Naive thymus-derived CD4-positive, alpha-beta T cell (primary cell): Measurements from ENCODE around the gene JTB. TPM values are rescaled to one million over a fixed set of nuclear protein-coding genes. Genes with fewer than 3 reads are reported as not detected.

ENCODE experiments used
- ATAC-seq: fragments of 150-1000 bp; cut with Tn5 transposase; 2 replicates; pipeline ENCODE4 v1.10.0; 2021; ENCODE audit warnings: mild to moderate bottlenecking, moderate library complexity
- CTCF ChIA-PET: fragments of 350-600 bp; sonication (Branson Sonifier 250); formaldehyde crosslinking; loops from one replicate; lab custom pipeline; 2021; ENCODE audit warnings: antibody characterized with exemption; lab: Charles Lee
- POLR2A ChIA-PET: fragments of 350-600 bp; sonication (Branson Sonifier 250); formaldehyde crosslinking; loops from one replicate; lab custom pipeline; 2021; ENCODE audit warnings: antibody characterized with exemption, inconsistent platforms; lab: Charles Lee
- DNase-seq, 9 donors: peaks; one replicate each; pipeline versions ENCODE4 v3.0.0 to v3.0.0-alpha.2; 2020 to 2022; ENCODE audit warnings: mixed read lengths in 1 of 9
- H3K27ac ChIP-seq: one replicate; pipeline ENCODE4 v1.7.0; 2013; ENCODE audit warnings: mild to moderate bottlenecking, low read depth, low read length, moderate library complexity
- H3K27me3 ChIP-seq, 2 donors: one replicate each; pipeline ENCODE4 v1.7.0; 2013; ENCODE audit warnings: low read length in 2 of 2, mild to moderate bottlenecking in 2 of 2, moderate library complexity in 2 of 2; ENCODE audit not compliant: control insufficient read depth in 2 of 2, insufficient read depth in 2 of 2
- H3K36me3 ChIP-seq, 3 experiments: 1 replicate in 2 of 3; 2 replicates in 1 of 3; pipeline ENCODE4 v1.7.0; 2013; ENCODE audit warnings: low read length in 3 of 3, mild to moderate bottlenecking in 3 of 3, moderate library complexity in 1 of 3; ENCODE audit not compliant: insufficient read depth in 3 of 3, control insufficient read depth in 2 of 3
- H3K4me1 ChIP-seq, 2 donors: one replicate each; pipeline ENCODE4 v1.7.0; 2013; ENCODE audit warnings: low read length in 2 of 2, mild to moderate bottlenecking in 2 of 2, moderate library complexity in 1 of 2; ENCODE audit not compliant: control insufficient read depth in 2 of 2, insufficient read depth in 2 of 2
- H3K4me3 ChIP-seq: 2 replicates; pipeline ENCODE4 v1.7.0; 2013; ENCODE audit warnings: mild to moderate bottlenecking, low read length
- H3K9me3 ChIP-seq, 3 experiments: 1 replicate in 2 of 3; 2 replicates in 1 of 3; pipeline ENCODE4 v1.7.0; 2013; ENCODE audit warnings: low read length in 3 of 3; ENCODE audit not compliant: control insufficient read depth in 2 of 3
- H3K27ac Mint-ChIP-seq, 9 donors: one replicate each; pipeline ENCODE4 v1.8.0; 2020 to 2022; ENCODE audit warnings: mixed read lengths in 9 of 9, mild to moderate bottlenecking in 8 of 9, moderate library complexity in 5 of 9, inconsistent platforms in 2 of 9
- H3K27me3 Mint-ChIP-seq, 5 donors: one replicate each; pipeline ENCODE4 v1.8.0; 2021 to 2022; ENCODE audit warnings: mixed read lengths in 5 of 5, mild to moderate bottlenecking in 1 of 5
- H3K36me3 Mint-ChIP-seq, 5 donors: one replicate each; pipeline ENCODE4 v1.8.0; 2020 to 2022; ENCODE audit warnings: mixed read lengths in 5 of 5, mild to moderate bottlenecking in 3 of 5, inconsistent platforms in 1 of 5
- H3K4me1 Mint-ChIP-seq, 7 donors: one replicate each; pipeline ENCODE4 v1.8.0; 2020 to 2022; ENCODE audit warnings: mixed read lengths in 7 of 7, mild to moderate bottlenecking in 3 of 7, inconsistent platforms in 1 of 7
- H3K4me3 Mint-ChIP-seq, 10 donors: one replicate each; pipeline ENCODE4 v1.8.0; 2020 to 2022; ENCODE audit warnings: mild to moderate bottlenecking in 10 of 10, mixed read lengths in 10 of 10, moderate library complexity in 6 of 10, inconsistent platforms in 2 of 10
- H3K9me3 Mint-ChIP-seq, 11 donors: one replicate each; pipeline ENCODE4 v1.8.0; 2020 to 2022; ENCODE audit warnings: mixed read lengths in 11 of 11, mild to moderate bottlenecking in 4 of 11, inconsistent platforms in 1 of 11, moderate library complexity in 1 of 11
- intact Hi-C, 2 donors: fragments of 100-400 bp; cut with micrococcal nuclease; formaldehyde crosslinking; loops; one replicate each; pipeline ENCODE4 v1.15.1; 2023
- polyA plus RNA-seq, 2 donors: library from polyadenylated mRNA; unstranded; fragments of 300-500 nt; fragmentation: Illumina TruSeq; gene quantifications; one replicate each; pipeline ENCODE4 v1.2.3, GENCODE V29; 2021
- total RNA-seq, 6 experiments: library from RNA in 5 of 6; stranded (reverse) in 5 of 6; gene quantifications; 1 replicate in 5 of 6; 2 replicates in 1 of 6; pipeline ENCODE4 v1.2.3 and lab custom pipeline; 2021 to 2026

The JTB gene
- total and polyA plus RNA-seq, 7 experiments from 2014 or later, result 78.4 to 319 (median 107) TPM

DNA sequence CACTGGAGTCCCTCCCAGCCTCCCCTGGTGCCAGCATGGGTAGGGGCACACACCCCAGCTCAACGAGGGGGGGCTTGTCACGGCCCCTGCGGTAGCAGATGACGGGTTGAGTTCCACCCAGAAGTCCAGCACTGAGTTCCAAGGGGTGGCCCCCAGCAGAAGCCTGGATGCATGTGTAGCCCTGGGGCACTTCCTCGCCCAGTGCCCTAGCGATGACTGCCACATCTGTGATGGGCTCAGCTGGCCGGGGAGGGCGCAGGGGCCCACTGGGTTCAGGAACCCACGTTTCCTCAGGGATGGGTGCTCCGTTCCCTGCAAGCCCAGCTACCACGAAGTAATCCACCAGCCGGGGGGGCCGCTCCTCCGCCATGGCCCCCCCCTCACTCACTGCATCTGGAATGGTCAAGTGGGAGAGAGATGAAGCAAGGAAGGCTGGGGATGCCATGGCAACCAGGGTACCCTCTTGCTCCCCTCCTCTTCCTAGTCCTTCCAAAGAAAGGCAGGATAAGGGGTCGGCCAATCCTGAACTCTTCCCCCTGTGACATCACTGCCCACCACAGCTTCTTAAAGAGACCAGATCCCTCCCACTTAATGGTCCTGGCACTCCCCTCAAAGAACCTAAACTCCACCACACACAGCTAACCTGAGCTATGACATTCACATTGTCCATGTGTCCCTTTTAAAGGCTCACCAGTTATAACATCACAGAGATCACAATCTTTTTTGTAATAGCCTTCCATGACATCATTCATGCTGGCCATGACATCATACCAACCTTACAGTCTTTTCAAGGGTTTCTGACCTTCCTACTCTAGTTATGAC lies 33.3 kb downstream of the JTB start:
- CTCF ChIA-PET, result interaction anchor here (0.9 to 3.6 kb wide), 7 partner anchors 12 to 45 kb away, joined by 3 to 36 read pairs (median 5); partner anchors contain the start of genes CREB3L4, CRTC2, JTB and RAB13
- Histone ChIP-seq H3K36me3 (peaks cover 6 to 69% (median 19%) of the 10 kb centered on the region in 3 experiments), H3K9me3 (no peaks in the 10 kb centered on the region), H3K27me3 (no peaks in the 10 kb centered on the region), H3K4me3 (peak overlapping the region; percentile 94), H3K27ac (peak overlapping the region; percentile 89), H3K4me1 (peaks cover 23 to 25% of the 10 kb centered on the region in 2 donors)
- POLR2A ChIA-PET, result interaction anchor here (0.6 to 7.3 kb wide), 21 partner anchors 9 to 1961 kb away, joined by 3 to 159 read pairs (median 6); partner anchors contain the start of genes CREB3L4, CRTC2, GATAD2B and JTB
- Mint-ChIP-seq H3K4me3 (peak overlapping the region; percentile 93 to 99 (median 96)), H3K4me1 (peaks cover 20 to 52% (median 41%) of the 10 kb centered on the region in 7 donors), H3K9me3 (peaks cover 0 to 6% (median 0%) of the 10 kb centered on the region in 11 donors), H3K36me3 (peaks cover 7 to 38% (median 10%) of the 10 kb centered on the region in 5 donors), H3K27me3 (no peaks in the 10 kb centered on the region), H3K27ac (peak overlapping the region; percentile 90 to 98 (median 96))
- intact Hi-C loops, result no loop called here
- peak in 1 of 9 donors; percentile 35 for DNase-seq
- ATAC-seq, result no peak

DNA sequence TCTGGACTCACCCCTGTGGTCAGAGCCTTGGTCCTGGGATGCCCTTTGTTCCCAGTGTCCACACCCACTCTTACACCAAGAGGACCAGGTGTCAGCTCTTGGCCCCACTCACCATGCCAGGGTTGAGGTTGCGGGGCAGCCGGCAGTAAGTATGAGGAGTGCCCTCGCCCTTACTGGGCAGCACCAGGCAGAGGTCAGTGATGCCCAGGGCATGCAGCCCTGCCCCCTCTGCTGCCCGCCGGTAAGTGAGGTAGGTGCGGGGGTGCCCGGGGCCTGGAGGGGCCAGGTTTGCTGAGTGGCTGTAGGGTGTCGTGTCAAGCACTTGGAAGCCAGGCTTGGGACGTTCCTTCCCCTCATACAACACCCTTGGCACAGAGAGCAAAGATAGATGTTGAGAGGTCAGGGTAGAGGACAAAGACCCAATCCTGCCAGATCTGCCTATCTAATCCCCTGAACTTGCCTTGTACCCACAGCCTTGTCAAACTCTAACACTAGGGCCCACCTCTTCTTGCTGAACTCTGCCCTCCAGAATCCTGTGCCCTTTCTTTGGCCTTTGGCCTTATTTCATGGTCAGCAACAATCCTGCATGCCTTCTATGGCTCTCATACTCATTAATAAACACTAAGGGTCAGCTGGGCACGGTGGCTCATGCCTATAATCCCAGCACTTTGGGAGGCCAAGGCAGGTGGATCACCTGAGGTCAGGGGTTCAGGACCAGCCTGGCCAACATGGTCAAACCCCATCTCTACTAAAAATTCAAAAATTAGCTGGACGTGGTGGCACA lies 34.5 kb downstream of the JTB start:
- peaks cover 23 to 25% of the 10 kb centered on the region in 2 donors for H3K4me1 ChIP-seq
- ATAC-seq (no peak), DNase-seq (no peak)
- H3K4me3 Mint-ChIP-seq, result peak overlapping the region in 8 of 10 donors; percentile 14 to 93 (median 25)
- H3K36me3 Mint-ChIP-seq, result peaks cover 8 to 37% (median 10%) of the 10 kb centered on the region in 5 donors
- H3K36me3 ChIP-seq, result peaks cover 7 to 63% (median 9%) of the 10 kb centered on the region in 3 experiments
- peaks cover 20 to 52% (median 41%) of the 10 kb centered on the region in 7 donors for H3K4me1 Mint-ChIP-seq
- peak overlapping the region in 8 of 9 donors; percentile 43 to 97 (median 77) for H3K27ac Mint-ChIP-seq
- intact Hi-C loops, result no loop called here
- no peaks in the 10 kb centered on the region for H3K27me3 ChIP-seq
- ChIA-PET CTCF (interaction anchor here (2.4 kb wide), 1 partner anchor 44 kb away, joined by 13 read pairs; the partner anchor contains the start of gene RAB13), POLR2A (interaction anchor here (0.6 to 7.3 kb wide), 9 partner anchors 10 to 51 kb away, joined by 3 to 159 read pairs (median 6); partner anchors contain the start of genes CREB3L4, CRTC2, GATAD2B and RPS27)
- H3K9me3 ChIP-seq, result no peaks in the 10 kb centered on the region
- peak overlapping the region; percentile 42 for H3K27ac ChIP-seq
- peaks cover 0 to 6% (median 0%) of the 10 kb centered on the region in 11 donors for H3K9me3 Mint-ChIP-seq
- H3K4me3 ChIP-seq, result no peak overlapping the region
- no peaks in the 10 kb centered on the region for H3K27me3 Mint-ChIP-seq

DNA sequence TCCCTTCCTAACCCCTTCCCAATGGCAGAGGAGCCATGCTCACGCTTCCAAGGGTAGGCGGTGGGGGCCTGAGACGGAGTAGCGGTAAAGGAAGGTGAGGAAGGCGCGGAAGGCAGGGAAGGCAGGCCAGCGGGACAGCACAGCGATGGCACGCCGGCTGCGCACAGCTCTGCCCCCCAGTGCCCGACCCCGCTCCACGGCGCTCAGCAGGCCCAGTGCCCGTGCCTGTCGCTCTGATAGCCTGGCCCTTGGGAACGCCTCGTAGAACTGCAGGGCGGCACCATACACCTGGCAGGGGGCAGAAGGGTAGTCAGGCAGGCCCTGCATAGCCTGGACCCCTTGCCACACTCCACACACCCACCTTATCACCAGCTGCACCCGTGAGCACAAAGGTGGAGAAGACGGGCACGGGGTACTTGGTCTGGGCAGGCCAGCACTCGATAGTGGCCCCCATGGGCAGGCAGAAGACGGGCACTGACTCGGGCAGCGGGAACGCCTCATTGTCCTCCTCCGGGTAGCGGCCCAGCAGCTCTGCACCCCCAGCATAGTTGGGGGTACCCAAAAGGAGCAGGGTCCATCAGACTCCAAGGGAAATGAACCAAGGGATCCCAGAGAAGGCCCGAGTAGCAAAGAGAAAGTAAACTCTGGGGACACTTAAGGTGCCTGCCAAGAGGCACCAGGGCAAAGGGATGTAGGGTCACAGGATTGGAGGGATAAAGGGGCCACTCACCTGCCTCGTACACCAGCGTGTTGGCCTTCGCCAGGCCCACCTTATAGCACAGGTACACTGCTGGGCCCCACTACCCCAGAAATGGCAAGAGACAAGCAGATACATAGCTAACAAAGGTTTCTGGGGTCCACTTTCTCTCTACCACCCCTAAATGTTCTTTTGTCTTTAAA lies 35.4 kb downstream of the JTB start:
- peaks cover 16 to 65% (median 16%) of the 10 kb centered on the region in 3 experiments for H3K36me3 ChIP-seq
- no peak overlapping the region for H3K4me3 ChIP-seq
- ChIA-PET CTCF (no interaction called here), POLR2A (interaction anchor here (0.7 to 7.3 kb wide), 4 partner anchors 16 to 48 kb away, joined by 3 to 159 read pairs (median 4); partner anchors contain the start of genes CRTC2, GATAD2B and SLC39A1)
- peaks cover 20 to 52% (median 42%) of the 10 kb centered on the region in 7 donors for H3K4me1 Mint-ChIP-seq
- H3K27me3 Mint-ChIP-seq, result no peaks in the 10 kb centered on the region
- no peaks in the 10 kb centered on the region for H3K9me3 ChIP-seq
- ATAC-seq (no peak), DNase-seq (no peak)
- H3K27me3 ChIP-seq, result no peaks in the 10 kb centered on the region
- H3K27ac Mint-ChIP-seq, result peak overlapping the region in 4 of 9 donors; percentile 56 to 82 (median 72)
- peaks cover 23 to 25% of the 10 kb centered on the region in 2 donors for H3K4me1 ChIP-seq
- peaks cover 0 to 6% (median 0%) of the 10 kb centered on the region in 11 donors for H3K9me3 Mint-ChIP-seq
- H3K27ac ChIP-seq, result peak overlapping the region; percentile 42
- intact Hi-C loops, result no loop called here
- peaks cover 8 to 44% (median 11%) of the 10 kb centered on the region in 5 donors for H3K36me3 Mint-ChIP-seq
- H3K4me3 Mint-ChIP-seq, result peak overlapping the region in 2 of 10 donors; percentile 57 to 58

DNA sequence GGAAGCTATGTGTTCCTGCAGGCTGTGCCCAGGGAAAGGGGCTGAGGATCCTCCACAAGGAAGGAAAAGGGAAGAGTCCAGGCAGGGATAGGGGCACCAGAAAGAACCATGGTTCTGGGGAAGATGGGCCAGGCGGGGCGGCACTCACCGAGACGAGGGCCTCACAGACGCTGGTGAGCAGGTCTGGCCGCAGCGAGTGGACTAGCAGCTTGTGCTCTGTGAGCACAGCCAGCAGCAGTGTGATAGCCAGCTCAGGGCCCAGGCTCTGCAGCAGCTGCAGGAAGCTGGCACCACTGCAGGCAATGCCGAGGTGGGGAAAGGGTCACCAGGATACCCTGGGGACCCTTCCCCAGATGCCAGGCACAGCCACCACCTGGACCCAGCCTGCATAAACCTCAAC lies 36.7 kb downstream of the JTB start:
- no peak overlapping the region for H3K27ac ChIP-seq
- H3K4me1 Mint-ChIP-seq, result peaks cover 20 to 52% (median 42%) of the 10 kb centered on the region in 7 donors
- peaks cover 0 to 6% (median 0%) of the 10 kb centered on the region in 11 donors for H3K9me3 Mint-ChIP-seq
- H3K4me3 ChIP-seq, result no peak overlapping the region
- intact Hi-C loops, result no loop called here
- ChIA-PET POLR2A (interaction anchor here (0.6 to 7.3 kb wide), 4 partner anchors 18 to 40 kb away, joined by 3 to 159 read pairs (median 4); partner anchors contain the start of genes CRTC2, GATAD2B and SLC39A1), CTCF (interaction anchor here (0.6 to 1.6 kb wide), 3 partner anchors 23 to 208 kb away, joined by 3 to 7 read pairs (median 3); partner anchors contain the start of genes RAB13 and SLC39A1)
- peak overlapping the region in 1 of 10 donors; percentile 12 for H3K4me3 Mint-ChIP-seq
- ATAC-seq, result no peak
- peak overlapping the region in 6 of 9 donors; percentile 8 to 77 (median 53) for H3K27ac Mint-ChIP-seq
- H3K4me1 ChIP-seq, result peaks cover 22 to 23% of the 10 kb centered on the region in 2 donors
- H3K27me3 ChIP-seq, result no peaks in the 10 kb centered on the region
- H3K9me3 ChIP-seq, result no peaks in the 10 kb centered on the region
- H3K36me3 Mint-ChIP-seq, result peaks cover 9 to 55% (median 18%) of the 10 kb centered on the region in 5 donors
- no peak for DNase-seq
- H3K36me3 ChIP-seq, result peaks cover 20 to 75% (median 29%) of the 10 kb centered on the region in 3 experiments
- no peaks in the 10 kb centered on the region for H3K27me3 Mint-ChIP-seq

DNA sequence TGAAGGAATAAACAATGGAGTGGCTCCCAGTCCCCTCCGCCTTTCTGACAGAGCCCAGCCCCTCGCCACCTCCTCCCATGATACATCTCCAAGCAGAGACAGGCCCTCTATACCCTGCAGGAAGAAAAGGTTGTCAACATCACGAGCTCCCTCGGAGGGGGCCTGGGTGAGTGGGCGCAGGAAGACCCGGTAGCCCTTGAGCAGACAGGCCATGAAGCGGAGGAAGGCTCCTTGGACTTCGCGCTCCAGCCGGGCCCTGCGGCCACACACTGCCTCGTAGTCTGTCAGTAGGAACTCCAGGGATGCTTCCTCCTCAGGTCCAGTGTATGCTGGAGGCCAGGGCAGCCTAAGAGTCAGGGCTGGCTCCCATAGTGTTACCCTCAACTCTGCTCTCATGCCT lies 38.0 kb downstream of the JTB start:
- Mint-ChIP-seq H3K36me3 (peaks cover 9 to 58% (median 24%) of the 10 kb centered on the region in 5 donors), H3K9me3 (peaks cover 0 to 2% (median 0%) of the 10 kb centered on the region in 11 donors), H3K4me1 (peaks cover 15 to 44% (median 34%) of the 10 kb centered on the region in 7 donors), H3K4me3 (no peak overlapping the region), H3K27ac (peak overlapping the region in 4 of 9 donors; percentile 10 to 56 (median 34)), H3K27me3 (no peaks in the 10 kb centered on the region)
- Histone ChIP-seq H3K27me3 (no peaks in the 10 kb centered on the region), H3K27ac (no peak overlapping the region), H3K4me3 (no peak overlapping the region), H3K9me3 (no peaks in the 10 kb centered on the region), H3K4me1 (peaks cover 20% of the 10 kb centered on the region in 2 donors), H3K36me3 (peaks cover 20 to 86% (median 37%) of the 10 kb centered on the region in 3 experiments)
- ATAC-seq (no peak), DNase-seq (no peak)
- CTCF ChIA-PET, result interaction anchor here (0.9 to 1.6 kb wide), 2 partner anchors 28 to 47 kb away, joined by 3 to 7 read pairs; partner anchors contain the start of genes CREB3L4 and RAB13
- intact Hi-C loops, result no loop called here
- POLR2A ChIA-PET, result interaction anchor here (0.8 to 1.2 kb wide), 4 partner anchors 14 to 51 kb away, joined by 3 to 6 read pairs (median 4); partner anchors contain the start of gene RPS27
